Right ventricle myocardium superior (tissue), 1 donor: ENCODE data around the gene C1orf141. TPM values are rescaled to one million over a fixed set of nuclear protein-coding genes. Genes with fewer than 3 reads are reported as not detected.

Experiments used
- ATAC-seq: fragments of 200-7000 bp; cut with Tn5 transposase; one replicate; pipeline ENCODE4 v1.9.1; 2020; ENCODE audit warnings: mild to moderate bottlenecking; ENCODE audit not compliant: poor library complexity
- DNase-seq: peaks from one replicate; pipeline ENCODE4 v3.0.0-alpha.2; 2020
- intact Hi-C: fragments of 100-400 bp; cut with DNase I; formaldehyde crosslinking; loops from one replicate; pipeline ENCODE4 v1.11.2; 2022
- total RNA-seq: library from RNA; stranded (reverse); fragmentation: NEBNext Ultra II Directional; extraction: Animal tissue kit (Norgen Biotek cat#: 25700); gene quantifications from one replicate; pipeline ENCODE4 v1.2.1, GENCODE V29; 2021
- donor health status: DM: no; HTN: yes; CAD: no; lungs with severe emphysema.

Gene C1orf141
- total RNA-seq, 1 donor from 2014 or later: not detected

DNA sequence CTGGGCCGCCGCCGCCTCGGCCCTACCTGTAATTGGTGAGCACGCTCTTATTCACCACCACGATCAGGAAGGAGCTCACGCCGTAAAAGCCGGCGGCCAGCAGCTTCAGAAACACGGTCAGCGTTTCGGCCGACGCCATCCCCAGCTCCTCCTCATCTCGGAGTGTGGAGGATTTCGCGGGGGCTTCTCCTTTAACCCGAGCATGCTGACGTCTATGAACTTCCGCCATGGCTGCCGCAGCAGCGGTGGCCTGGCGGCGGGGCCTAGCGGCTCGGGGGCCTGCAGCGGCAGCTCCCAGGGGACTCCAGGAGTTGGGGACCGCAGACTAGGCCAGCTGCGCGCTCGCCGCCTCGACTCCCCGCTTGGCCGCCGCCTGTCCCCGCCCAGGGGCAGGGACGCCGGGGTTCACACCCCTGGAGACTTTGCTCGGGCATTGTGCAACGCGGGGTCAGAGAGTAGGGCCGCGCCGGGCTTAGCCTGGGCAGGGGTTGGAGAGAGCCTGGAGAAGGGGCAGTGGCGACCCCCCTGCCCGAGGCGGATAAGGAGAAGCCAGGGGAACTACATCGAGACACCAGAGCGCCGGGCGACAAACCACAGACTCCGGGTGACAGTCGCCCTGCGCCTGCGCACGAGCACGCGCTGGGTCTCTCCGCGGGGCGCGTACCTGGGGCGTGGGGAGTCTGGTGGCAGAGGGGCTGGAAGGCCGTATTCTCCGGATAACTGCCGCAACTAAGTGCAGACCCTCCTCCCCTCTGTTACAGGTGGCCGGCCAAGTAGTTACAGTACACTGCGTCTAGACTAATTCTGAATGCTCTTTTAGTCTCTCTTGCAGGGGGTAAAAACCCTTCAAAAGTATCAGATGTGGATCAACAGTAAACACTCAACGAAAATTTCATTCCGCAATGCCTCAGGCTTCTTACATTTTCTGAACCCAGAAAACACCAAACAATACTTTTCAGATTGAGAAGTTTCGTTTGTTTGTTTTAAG, 80.7 kb downstream of the C1orf141 start, which contains the start of gene SLC35D1:
Gene SLC35D1 (minus strand): TSS at position 364 of the 988 bp plus-strand sequence. CDS start 135 bp downstream, at position 229.
- ATAC-seq (peak; percentile 86), DNase-seq (peak; percentile 86)
- intact Hi-C loops: loop anchor here (10.0 kb wide), 1 partner anchor 129 kb away; the partner anchor contains the start of genes DNAI4 and MIER1

DNA sequence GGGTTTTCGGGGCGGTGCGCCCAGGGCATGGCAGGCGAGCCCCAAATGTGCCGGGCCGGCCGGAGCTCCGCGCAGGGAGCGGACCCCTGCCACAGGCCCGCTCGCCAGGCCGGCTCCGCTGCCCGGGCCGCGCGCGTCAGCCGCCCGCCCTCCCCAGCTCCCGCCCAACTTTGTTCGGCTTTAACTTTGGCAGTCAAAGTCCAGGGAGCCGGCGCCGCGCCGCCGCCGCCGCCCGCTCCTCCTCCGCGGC, 81.3 kb downstream of the C1orf141 start:
- intact Hi-C loops: loop anchor here (10.0 kb wide), 1 partner anchor 129 kb away; the partner anchor contains the start of genes DNAI4 and MIER1
- peak; percentile 93 for ATAC-seq
- DNase-seq: peak; percentile 79

DNA sequence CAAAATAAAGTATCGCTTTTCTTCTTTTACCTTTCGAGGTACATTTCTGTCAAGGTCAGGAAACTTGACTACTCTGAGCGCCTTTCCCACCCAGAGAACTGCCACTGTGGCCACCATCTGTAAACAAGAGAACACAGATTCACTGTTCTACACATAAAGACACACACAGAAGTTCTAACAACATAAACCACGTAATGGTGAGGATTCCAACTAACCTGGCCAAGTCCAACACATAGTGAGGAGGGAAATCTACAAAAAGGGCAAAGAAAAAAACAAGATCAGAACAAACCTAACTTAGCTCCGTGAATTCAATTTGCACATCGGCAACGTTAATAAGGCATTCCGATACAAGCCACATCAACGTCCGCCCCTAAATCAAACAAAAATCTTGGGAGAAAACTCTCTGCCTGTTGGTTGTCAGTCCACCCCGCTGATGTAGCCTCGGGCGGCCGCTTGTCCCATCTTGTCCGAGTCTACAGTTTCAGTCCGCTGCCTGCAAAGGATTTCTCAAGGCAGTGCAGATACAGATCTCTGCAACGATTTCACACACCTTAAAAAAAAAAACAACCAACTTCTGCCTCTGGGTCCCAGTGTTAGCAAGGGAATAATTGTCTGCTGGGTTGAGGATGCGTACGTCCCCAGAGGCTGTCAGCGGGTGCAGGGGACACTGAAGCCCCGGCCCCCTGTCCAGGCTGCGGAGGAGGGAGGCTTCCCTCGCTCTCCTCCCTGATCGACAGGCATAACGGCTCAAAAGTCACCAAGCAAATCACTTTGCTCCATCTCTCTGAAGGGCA, 81.8 kb downstream of the C1orf141 start:
- peak; percentile 54 for DNase-seq
- peak; percentile 14 for ATAC-seq
- intact Hi-C loops: loop anchor here (10.0 kb wide), 1 partner anchor 128 kb away; the partner anchor contains the start of genes DNAI4 and MIER1

DNA sequence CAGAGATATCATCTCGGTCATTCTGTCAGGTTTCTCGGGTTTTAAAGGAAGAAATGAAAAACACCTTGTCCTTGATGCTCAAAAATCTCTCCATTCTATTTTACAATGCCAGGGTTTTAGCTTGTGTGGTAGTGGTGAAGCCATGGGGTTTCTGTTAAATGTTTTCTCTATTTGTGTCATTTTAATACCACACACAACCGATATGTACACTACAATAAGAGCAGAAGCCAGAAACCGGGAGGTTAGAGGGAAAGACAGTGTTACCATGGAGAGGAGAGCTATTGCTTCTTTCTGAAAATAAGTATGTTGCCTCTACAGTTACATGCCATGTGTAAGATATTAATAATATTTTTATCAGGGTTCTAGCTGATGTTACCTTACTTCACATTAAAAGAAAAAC, 83.6 kb downstream of the C1orf141 start:
- no peak for ATAC-seq
- intact Hi-C loops: loop anchor here (10.0 kb wide), 1 partner anchor 126 kb away; the partner anchor contains the start of genes DNAI4 and MIER1
- no peak for DNase-seq

DNA sequence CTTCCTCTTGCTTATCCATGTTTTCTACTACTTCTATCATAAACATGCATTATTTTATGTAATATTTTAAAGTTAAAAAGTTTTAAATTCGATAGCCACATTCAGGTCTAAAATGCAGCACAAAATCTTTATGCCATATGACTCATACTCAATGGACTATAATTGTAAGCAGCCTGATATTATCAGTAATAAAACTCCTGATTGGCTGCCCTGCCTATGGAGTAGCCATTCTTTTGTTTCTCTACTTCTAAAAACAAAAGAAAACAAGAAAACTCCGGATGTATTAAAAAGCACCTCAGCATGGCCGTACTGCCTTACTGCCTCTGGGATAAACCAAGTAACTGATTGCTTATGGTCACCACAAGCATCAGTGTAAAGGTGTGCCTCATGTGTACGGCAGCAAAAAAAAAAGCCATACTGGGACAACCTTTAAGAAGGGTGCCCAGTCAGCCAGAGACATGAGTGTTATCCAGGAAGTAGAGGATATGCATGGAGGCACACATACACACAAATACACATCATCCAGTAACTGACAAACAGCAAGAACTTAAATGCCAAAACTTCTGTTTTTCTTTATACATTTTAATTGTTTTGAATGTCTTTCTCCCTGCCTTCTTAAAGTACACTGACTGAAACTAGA, 90.0 kb downstream of the C1orf141 start:
- DNase-seq: no peak
- intact Hi-C loops: no loop called here
- no peak for ATAC-seq

DNA sequence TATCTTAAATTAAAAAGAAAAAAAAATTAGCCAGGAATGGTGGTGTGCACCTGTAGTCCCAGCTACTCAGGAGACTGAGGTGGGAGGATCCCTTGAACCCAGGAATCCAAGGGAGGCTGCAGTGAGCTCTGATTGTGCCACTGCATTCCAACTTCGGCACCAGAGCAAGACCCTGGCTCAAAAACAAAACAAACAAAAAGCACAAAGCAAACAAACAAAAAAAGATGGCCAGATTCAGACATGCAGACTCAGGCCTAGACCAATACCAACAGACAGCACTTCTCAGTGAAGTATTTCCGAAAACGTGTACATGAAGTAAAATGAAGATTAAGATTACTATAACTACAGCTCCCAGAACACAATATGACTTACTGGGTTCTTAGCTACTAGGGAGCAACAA, 91.4 kb downstream of the C1orf141 start:
- ATAC-seq: no peak
- intact Hi-C loops: no loop called here
- no peak for DNase-seq

Other genes with a start within 250 kb of the C1orf141 start
- gene DNAI4, start 210.1 kb downstream of the C1orf141 start, total RNA-seq: 13.5 TPM
- gene MIER1, start 210.0 kb downstream of the C1orf141 start, total RNA-seq: 15.2 TPM
- gene SLC35D1, start 80.8 kb downstream of the C1orf141 start, total RNA-seq: 3.1 TPM
- not detected for gene IL23R, start 31.5 kb upstream of the C1orf141 start, total RNA-seq
- gene IL12RB2, start 172.9 kb upstream of the C1orf141 start, total RNA-seq: 0.54 TPM